Endothelial cell of umbilical vein (primary cell): ENCODE measurements around the gene MED15. TPM values are rescaled to one million over a fixed set of nuclear protein-coding genes. Genes with fewer than 3 reads are reported as not detected.

Source experiments
- BruUV-seq: library from RNA; stranded (reverse); fragments of 400-500 nt; replicated peaks from 2 replicates; lab custom pipeline; 2021; lab: Mats Ljungman, UMichigan
- CTCF ChIA-PET: fragments of 300-600, 350-600 bp; sonication (Branson Sonifier 250); formaldehyde crosslinking; loops from one replicate; lab custom pipeline; 2021; ENCODE audit warnings: antibody characterized with exemption, inconsistent platforms; lab: Charles Lee
- POLR2A ChIA-PET: fragments of 300-600, 350-600 bp; sonication (Branson Sonifier 250); formaldehyde crosslinking; loops from one replicate; lab custom pipeline; 2021; ENCODE audit warnings: antibody characterized with exemption, inconsistent platforms; lab: Charles Lee
- DNase-seq: peaks from one replicate; pipeline ENCODE4 v3.0.0-alpha.2; 2011; ENCODE audit warnings: low read depth, low spot score
- FAIRE-seq: peaks from 2 replicates; lab custom pipeline; 2011; peaks lifted over from hg19 to GRCh38; lab: Jason Lieb, UNC
- H2AFZ ChIP-seq: 2 replicates; pipeline ENCODE4 v1.6.0; 2012; ENCODE audit warnings: low read depth, low read length, control low read depth, inconsistent platforms
- H3K27ac ChIP-seq: 2 replicates; pipeline ENCODE4 v1.5.1; 2011; ENCODE audit warnings: low read depth, mild to moderate bottlenecking, control low read depth, low read length, moderate library complexity; ENCODE audit not compliant: insufficient read depth
- H3K27me3 ChIP-seq, 2 experiments: 2 replicates each; pipeline versions ENCODE4 v1.6.0 to v1.6.1; 2011; ENCODE audit warnings: low read length in 2 of 2, mixed read lengths in 1 of 2; ENCODE audit not compliant: control insufficient read depth in 2 of 2, insufficient read depth in 2 of 2
- H3K36me3 ChIP-seq, 2 experiments: 2 replicates in 1 of 2; 3 replicates in 1 of 2; pipeline ENCODE4 v1.5.1; 2011; ENCODE audit warnings: low read length in 2 of 2, mild to moderate bottlenecking in 1 of 2, moderate library complexity in 1 of 2; ENCODE audit not compliant: control insufficient read depth in 2 of 2, insufficient read depth in 2 of 2; ENCODE audit errors: extremely low read depth in 1 of 2
- H3K4me1 ChIP-seq: 3 replicates; pipeline ENCODE4 v1.5.1; 2011; ENCODE audit warnings: mild to moderate bottlenecking, low read length; ENCODE audit not compliant: control insufficient read depth, insufficient read depth; ENCODE audit errors: extremely low read depth
- H3K4me2 ChIP-seq: 2 replicates; pipeline ENCODE4 v1.6.1; 2011; ENCODE audit warnings: low read length, control low read depth, mixed read lengths; ENCODE audit not compliant: insufficient read depth
- H3K4me3 ChIP-seq, 3 experiments: fragments of 200-600 bp in 1 of 3; sonication (generic), shearing (Covaris generic) in 1 of 3; replicated peaks in 1 of 3; 2 replicates each; pipeline ENCODE4 v1.5.1; 2011 to 2016; ENCODE audit warnings: control low read depth in 3 of 3, low read length in 3 of 3, mild to moderate bottlenecking in 2 of 3, inconsistent platforms in 1 of 3, low read depth in 1 of 3, moderate library complexity in 1 of 3; ENCODE audit not compliant: insufficient read depth in 1 of 3
- H3K79me2 ChIP-seq: 2 replicates; pipeline ENCODE4 v1.6.0; 2012; ENCODE audit warnings: low read length, inconsistent platforms; ENCODE audit not compliant: control insufficient read depth, insufficient read depth
- H3K9ac ChIP-seq: replicated peaks from 2 replicates; pipeline ENCODE3; 2011; ENCODE audit warnings: low read length, control low read depth; ENCODE audit not compliant: insufficient read depth; ENCODE audit errors: extremely low read depth
- H3K9me1 ChIP-seq: replicated peaks from 3 replicates; pipeline ENCODE4 v1.6.0; 2011; ENCODE audit warnings: mild to moderate bottlenecking, low read length; ENCODE audit not compliant: control insufficient read depth, insufficient read depth; ENCODE audit errors: extremely low read depth
- H3K9me3 ChIP-seq: replicated peaks from 2 replicates; pipeline ENCODE4 v1.5.1; 2012; ENCODE audit warnings: low read length, inconsistent platforms; ENCODE audit not compliant: control insufficient read depth, insufficient read depth
- H4K20me1 ChIP-seq: replicated peaks from 2 replicates; pipeline ENCODE3; 2011; ENCODE audit warnings: mild to moderate bottlenecking, low read length; ENCODE audit not compliant: control insufficient read depth, insufficient read depth; ENCODE audit errors: extremely low read depth
- CTCF ChIP-seq, 2 donors: IDR thresholded peaks; 1 replicate in 1 of 2; 2 replicates in 1 of 2; pipeline ENCODE4 v1.5.1; 2011; ENCODE audit warnings: low read length in 2 of 2, mild to moderate bottlenecking in 2 of 2, moderate library complexity in 2 of 2, control low read depth in 1 of 2, inconsistent platforms in 1 of 2, low read depth in 1 of 2; ENCODE audit not compliant: insufficient read depth in 1 of 2; ENCODE audit errors: extremely low read depth in 1 of 2
- EZH2 ChIP-seq: IDR thresholded peaks from 2 replicates; pipeline ENCODE4 v1.6.1; 2012; ENCODE audit warnings: borderline replicate concordance, low read depth, mild to moderate bottlenecking, moderate library complexity, low read length, inconsistent platforms; ENCODE audit not compliant: severe bottlenecking
- FOS ChIP-seq: IDR thresholded peaks from 2 replicates; pipeline ENCODE4 v1.6.1; 2011; ENCODE audit warnings: mild to moderate bottlenecking, low read length, moderate library complexity, borderline replicate concordance; ENCODE audit not compliant: insufficient read depth
- GATA2 ChIP-seq: IDR thresholded peaks from 2 replicates; pipeline ENCODE4 v1.7.0; 2011; ENCODE audit warnings: low read depth, mild to moderate bottlenecking, moderate library complexity, mixed read lengths, low read length; ENCODE audit not compliant: insufficient read length, insufficient read depth
- JUN ChIP-seq: IDR thresholded peaks from 2 replicates; pipeline ENCODE4 v1.6.1; 2011; ENCODE audit warnings: borderline replicate concordance, low read depth; ENCODE audit not compliant: insufficient read length, insufficient read depth
- MAX ChIP-seq: IDR thresholded peaks from 2 replicates; pipeline ENCODE4 v1.6.1; 2011; ENCODE audit not compliant: insufficient read depth, insufficient read length
- MYC ChIP-seq: IDR thresholded peaks from one replicate; pipeline ENCODE4 v1.6.1; 2011; ENCODE audit warnings: mild to moderate bottlenecking, low read depth, low read length
- POLR2A ChIP-seq: IDR thresholded peaks from 2 replicates; pipeline ENCODE4 v1.6.1; 2012; ENCODE audit warnings: low read depth, mild to moderate bottlenecking, control low read depth, low read length
- POLR2AphosphoS5 ChIP-seq: IDR thresholded peaks from 2 replicates; pipeline ENCODE4 v1.6.1; 2012; ENCODE audit warnings: low read depth, mild to moderate bottlenecking, control low read depth, low read length, moderate library complexity; ENCODE audit not compliant: insufficient read depth
- dilution Hi-C: fragments of 300-500 bp; cut with MboI; formaldehyde crosslinking; loops from one replicate; pipeline ENCODE4 v1.15.0; 2019; ENCODE audit warnings: low sequenced_read_pairs; ENCODE audit not compliant: extremely low pct_ligation_motif_present
- intact Hi-C: fragments of 100-400 bp; cut with micrococcal nuclease; formaldehyde crosslinking; loops from one replicate; pipeline ENCODE4 v1.10.0; 2022
- polyA plus RNA-seq, 4 experiments: library from polyadenylated mRNA; depleted of rRNA in 3 of 4; stranded (reverse) in 3 of 4; unstranded in 1 of 4; fragments of >200 nt; gene quantifications; 2 replicates each; pipeline versions ENCODE4 v1.2.1 to v1.2.3, GENCODE V29; 2011 to 2012; ENCODE audit warnings: missing spikeins in 1 of 4
- total RNA-seq: library from RNA; stranded (reverse); gene quantifications from 2 replicates; pipeline ENCODE4 v1.2.3, GENCODE V29; 2021

Gene MED15
- total and polyA plus RNA-seq, 2 donors (not counting 3 experiments of a cell fraction or from before 2014, with no cell fraction given), result 68.1 to 138 TPM

- Histone ChIP-seq H3K9me1 (no peaks in the 10 kb centered on the region), H3K4me2 (peak overlapping the region; percentile 96), H3K27me3 (no peaks in the 10 kb centered on the region), H3K36me3 (peaks cover 0 to 2% of the 10 kb centered on the region in 2 experiments), H3K9me3 (no peaks in the 10 kb centered on the region), H3K4me1 (peaks cover 25% of the 10 kb centered on the region), H2AFZ (no peak overlapping the region), H3K9ac (peak overlapping the region; percentile 97), H3K79me2 (peaks cover 70% of the 10 kb centered on the region), H3K27ac (peak overlapping the region; percentile 84), H4K20me1 (peaks cover 9% of the 10 kb centered on the region), H3K4me3 (peak overlapping the region; percentile 27 to 88 (median 55))
- BruUV-seq, result no TSS peak
- DNase-seq (peak; percentile 91), FAIRE-seq (peak; percentile 97)
- intact Hi-C loops (loop anchor here (1.0 to 2.0 kb wide), 3 partner anchors 17 to 51 kb away; no protein-coding TSS in a partner anchor), dilution Hi-C loops (no loop called here)
- CTCF ChIA-PET, result interaction anchor here (0.9 to 2.3 kb wide), 9 partner anchors 10 to 91 kb away, joined by 3 to 15 read pairs (median 5); no protein-coding TSS in a partner anchor
- POLR2A ChIA-PET, result interaction anchor here (1.0 to 1.3 kb wide), 3 partner anchors 8 to 29 kb away, joined by 4 to 8 read pairs (median 4); no protein-coding TSS in a partner anchor
- peak; percentile 58 for TF ChIP-seq JUN
- no peak for TF ChIP-seq MYC
- peak; percentile 76 for TF ChIP-seq FOS
- no peak for TF ChIP-seq EZH2
- TF ChIP-seq GATA2, result no peak
- TF ChIP-seq CTCF (IDR thresholded peaks at IDR 0.05; ENCODE audit: extremely low read depth in 1 of 2, insufficient read depth in 1 of 2, low read depth in 1 of 2, low read length in 2 of 2), result no peak
- TF ChIP-seq POLR2AphosphoS5, result peak; percentile 73
- no peak for TF ChIP-seq MAX
- peak; percentile 18 for TF ChIP-seq POLR2A
Observed at GRCh38 chr22:20509344-20510047, 2.1 kb downstream of the MED15 start.
